Neuron (in vitro differentiated cells): ENCODE measurements around the gene FMNL2.

Experiments used
- H2AFZ ChIP-seq: one replicate; pipeline ENCODE4 v1.6.1; 2013; ENCODE audit warnings: low read depth, mild to moderate bottlenecking, inconsistent platforms, low read length, moderate library complexity
- H3K27me3 ChIP-seq: one replicate; pipeline ENCODE4 v1.6.1; 2013; ENCODE audit warnings: low read length; ENCODE audit not compliant: insufficient read depth
- H3K36me3 ChIP-seq: one replicate; pipeline ENCODE4 v1.6.1; 2013; ENCODE audit warnings: low read length; ENCODE audit not compliant: insufficient read depth
- H3K4me1 ChIP-seq: one replicate; pipeline ENCODE4 v1.6.1; 2013; ENCODE audit warnings: low read length; ENCODE audit not compliant: insufficient read depth
- H3K4me3 ChIP-seq: 2 replicates; pipeline ENCODE4 v1.5.1; 2013; ENCODE audit warnings: mild to moderate bottlenecking, low read length, moderate library complexity
- H3K9me3 ChIP-seq: one replicate; pipeline ENCODE4 v1.6.1; 2013; ENCODE audit warnings: low read length

FMNL2 gene

GRCh38 chr2:152369176-152369860 is 34.3 kb downstream of the FMNL2 start:
- Histone ChIP-seq H3K9me3 (no peaks in the 10 kb centered on the region), H3K4me3 (no peak overlapping the region), H3K36me3 (no peaks in the 10 kb centered on the region), H3K4me1 (peaks cover 7% of the 10 kb centered on the region), H2AFZ (no peak overlapping the region), H3K27me3 (no peaks in the 10 kb centered on the region)

GRCh38 chr2:152370783-152371182 is 35.8 kb downstream of the FMNL2 start:
- H2AFZ ChIP-seq, result no peak overlapping the region
- no peaks in the 10 kb centered on the region for H3K9me3 ChIP-seq
- peaks cover 7% of the 10 kb centered on the region for H3K4me1 ChIP-seq
- H3K36me3 ChIP-seq, result no peaks in the 10 kb centered on the region
- no peaks in the 10 kb centered on the region for H3K27me3 ChIP-seq
- H3K4me3 ChIP-seq, result no peak overlapping the region

- H3K27me3 ChIP-seq, result no peaks in the 10 kb centered on the region
- peaks cover 7% of the 10 kb centered on the region for H3K4me1 ChIP-seq
- H3K36me3 ChIP-seq, result no peaks in the 10 kb centered on the region
- no peak overlapping the region for H3K4me3 ChIP-seq
- no peaks in the 10 kb centered on the region for H3K9me3 ChIP-seq
- no peak overlapping the region for H2AFZ ChIP-seq
Observed at GRCh38 chr2:152372438-152372984, 37.5 kb downstream of the FMNL2 start.

- Histone ChIP-seq H3K4me3 (no peak overlapping the region), H3K9me3 (no peaks in the 10 kb centered on the region), H2AFZ (no peak overlapping the region), H3K27me3 (no peaks in the 10 kb centered on the region), H3K36me3 (no peaks in the 10 kb centered on the region), H3K4me1 (peaks cover 9% of the 10 kb centered on the region)
Observed at GRCh38 chr2:152375174-152375573, 40.2 kb downstream of the FMNL2 start.

- H3K4me3 ChIP-seq, result no peak overlapping the region
- no peaks in the 10 kb centered on the region for H3K36me3 ChIP-seq
- H2AFZ ChIP-seq, result no peak overlapping the region
- H3K4me1 ChIP-seq, result peaks cover 17% of the 10 kb centered on the region
- H3K27me3 ChIP-seq, result no peaks in the 10 kb centered on the region
- no peaks in the 10 kb centered on the region for H3K9me3 ChIP-seq
Observed at GRCh38 chr2:152376385-152376784, 41.4 kb downstream of the FMNL2 start.

GRCh38 chr2:152376968-152377367 is 42.0 kb downstream of the FMNL2 start:
- H3K36me3 ChIP-seq, result no peaks in the 10 kb centered on the region
- no peak overlapping the region for H2AFZ ChIP-seq
- H3K9me3 ChIP-seq, result no peaks in the 10 kb centered on the region
- H3K4me3 ChIP-seq, result no peak overlapping the region
- H3K4me1 ChIP-seq, result peaks cover 23% of the 10 kb centered on the region
- H3K27me3 ChIP-seq, result no peaks in the 10 kb centered on the region

GRCh38 chr2:152379089-152379488 is 44.1 kb downstream of the FMNL2 start:
- peaks cover 22% of the 10 kb centered on the region for H3K4me1 ChIP-seq
- H3K36me3 ChIP-seq, result no peaks in the 10 kb centered on the region
- H3K4me3 ChIP-seq, result no peak overlapping the region
- no peak overlapping the region for H2AFZ ChIP-seq
- no peaks in the 10 kb centered on the region for H3K27me3 ChIP-seq
- no peaks in the 10 kb centered on the region for H3K9me3 ChIP-seq

GRCh38 chr2:152380261-152381055 is 45.5 kb downstream of the FMNL2 start:
- no peaks in the 10 kb centered on the region for H3K9me3 ChIP-seq
- H3K36me3 ChIP-seq, result no peaks in the 10 kb centered on the region
- H2AFZ ChIP-seq, result no peak overlapping the region
- no peak overlapping the region for H3K4me3 ChIP-seq
- peaks cover 35% of the 10 kb centered on the region for H3K4me1 ChIP-seq
- no peaks in the 10 kb centered on the region for H3K27me3 ChIP-seq

- Histone ChIP-seq H3K27me3 (no peaks in the 10 kb centered on the region), H3K4me1 (peaks cover 39% of the 10 kb centered on the region), H3K36me3 (no peaks in the 10 kb centered on the region), H3K4me3 (no peak overlapping the region), H3K9me3 (no peaks in the 10 kb centered on the region), H2AFZ (no peak overlapping the region)
Observed at GRCh38 chr2:152383702-152384101, 48.7 kb downstream of the FMNL2 start.

GRCh38 chr2:152384992-152385391 is 50.0 kb downstream of the FMNL2 start:
- Histone ChIP-seq H3K9me3 (no peaks in the 10 kb centered on the region), H3K4me3 (no peak overlapping the region), H2AFZ (no peak overlapping the region), H3K36me3 (no peaks in the 10 kb centered on the region), H3K4me1 (peaks cover 39% of the 10 kb centered on the region), H3K27me3 (no peaks in the 10 kb centered on the region)

GRCh38 chr2:152385650-152386049 is 50.7 kb downstream of the FMNL2 start:
- H2AFZ ChIP-seq, result no peak overlapping the region
- H3K4me1 ChIP-seq, result peaks cover 34% of the 10 kb centered on the region
- H3K4me3 ChIP-seq, result no peak overlapping the region
- H3K36me3 ChIP-seq, result no peaks in the 10 kb centered on the region
- H3K27me3 ChIP-seq, result no peaks in the 10 kb centered on the region
- H3K9me3 ChIP-seq, result no peaks in the 10 kb centered on the region

GRCh38 chr2:152386266-152386665 is 51.3 kb downstream of the FMNL2 start:
- Histone ChIP-seq H3K27me3 (no peaks in the 10 kb centered on the region), H2AFZ (no peak overlapping the region), H3K4me1 (peaks cover 35% of the 10 kb centered on the region), H3K9me3 (no peaks in the 10 kb centered on the region), H3K4me3 (no peak overlapping the region), H3K36me3 (no peaks in the 10 kb centered on the region)

GRCh38 chr2:152387041-152387440 is 52.1 kb downstream of the FMNL2 start:
- H3K4me3 ChIP-seq, result no peak overlapping the region
- peaks cover 28% of the 10 kb centered on the region for H3K4me1 ChIP-seq
- no peaks in the 10 kb centered on the region for H3K9me3 ChIP-seq
- no peaks in the 10 kb centered on the region for H3K27me3 ChIP-seq
- no peaks in the 10 kb centered on the region for H3K36me3 ChIP-seq
- H2AFZ ChIP-seq, result no peak overlapping the region
